SK-N-MC (cell line): ENCODE data around the gene CELA2B.
"Not testable (repeated sequence)": the region's sequence is repeated elsewhere in the genome, so short reads cannot be mapped to it uniquely, and the experiment has no call there.

Experiments used
- DNase-seq: peaks from one replicate; pipeline ENCODE4 v3.0.0-alpha.2; 2011; ENCODE audit warnings: low read depth, low spot score
- H3K27ac ChIP-seq: fragments of 200-600 bp; sonication (generic); 2 replicates; pipeline ENCODE4 v1.5.1; 2016; ENCODE audit warnings: mixed run types
- H3K36me3 ChIP-seq: fragments of 200-600 bp; sonication (generic); 2 replicates; pipeline ENCODE4 v1.6.1; 2017; ENCODE audit warnings: antibody characterized with exemption, low read length, mixed read lengths; ENCODE audit not compliant: insufficient read depth
- H3K4me3 ChIP-seq: fragments of 200-600 bp; sonication (generic); 2 replicates; pipeline ENCODE4 v1.5.1; 2016
- H3K9ac ChIP-seq: fragments of 200-600 bp; sonication (generic); 2 replicates; pipeline ENCODE4 v1.8.0; 2017; ENCODE audit warnings: mixed run types, mixed read lengths; ENCODE audit not compliant: insufficient read length
- H3K9me3 ChIP-seq: fragments of 200-600 bp; sonication (generic); 2 replicates; pipeline ENCODE4 v1.6.1; 2017; ENCODE audit warnings: low read depth, mild to moderate bottlenecking, antibody characterized with exemption, low read length, moderate library complexity, mixed read lengths
- EZH2 ChIP-seq: fragments of 200-600 bp; sonication (generic); IDR thresholded peaks from one replicate; pipeline ENCODE4 v1.6.1; 2017; ENCODE audit warnings: antibody characterized with exemption
- FOXP2 ChIP-seq: optimal IDR thresholded peaks from 2 replicates; pipeline ENCODE3; 2011; ENCODE audit warnings: mild to moderate bottlenecking, moderate library complexity; ENCODE audit not compliant: insufficient read depth; ENCODE audit errors: extremely low read length, control extremely low read depth
- POLR2AphosphoS5 ChIP-seq: IDR thresholded peaks from 2 replicates; pipeline ENCODE4 v1.6.1; 2012; ENCODE audit warnings: mild to moderate bottlenecking, low read depth, low read length, borderline replicate concordance

Gene CELA2B

DNA sequence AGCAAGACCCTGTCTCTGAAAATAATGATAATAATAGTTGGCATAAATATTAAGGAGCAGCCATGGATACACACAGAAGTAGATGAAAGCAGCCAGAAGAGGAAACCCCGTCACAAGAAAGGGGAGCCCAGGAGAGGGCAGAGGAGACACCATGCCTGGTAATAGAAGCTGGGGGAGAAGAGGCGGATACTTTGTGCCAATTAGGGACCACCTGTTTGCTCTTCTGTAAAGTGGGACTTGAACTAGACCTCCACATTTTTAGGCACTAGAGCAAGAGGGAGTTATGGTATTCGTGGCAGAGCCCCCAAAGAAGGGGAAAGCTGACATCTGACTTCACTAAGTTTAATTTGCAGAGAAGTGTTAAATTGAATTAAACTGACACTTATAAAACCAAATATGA, 12.5 kb downstream of the CELA2B start:
- H3K9me3 ChIP-seq, result no peaks in the 10 kb centered on the region
- no peak for DNase-seq
- TF ChIP-seq POLR2AphosphoS5, result no peak
- TF ChIP-seq FOXP2, result no peak
- TF ChIP-seq EZH2, result no peak

DNA sequence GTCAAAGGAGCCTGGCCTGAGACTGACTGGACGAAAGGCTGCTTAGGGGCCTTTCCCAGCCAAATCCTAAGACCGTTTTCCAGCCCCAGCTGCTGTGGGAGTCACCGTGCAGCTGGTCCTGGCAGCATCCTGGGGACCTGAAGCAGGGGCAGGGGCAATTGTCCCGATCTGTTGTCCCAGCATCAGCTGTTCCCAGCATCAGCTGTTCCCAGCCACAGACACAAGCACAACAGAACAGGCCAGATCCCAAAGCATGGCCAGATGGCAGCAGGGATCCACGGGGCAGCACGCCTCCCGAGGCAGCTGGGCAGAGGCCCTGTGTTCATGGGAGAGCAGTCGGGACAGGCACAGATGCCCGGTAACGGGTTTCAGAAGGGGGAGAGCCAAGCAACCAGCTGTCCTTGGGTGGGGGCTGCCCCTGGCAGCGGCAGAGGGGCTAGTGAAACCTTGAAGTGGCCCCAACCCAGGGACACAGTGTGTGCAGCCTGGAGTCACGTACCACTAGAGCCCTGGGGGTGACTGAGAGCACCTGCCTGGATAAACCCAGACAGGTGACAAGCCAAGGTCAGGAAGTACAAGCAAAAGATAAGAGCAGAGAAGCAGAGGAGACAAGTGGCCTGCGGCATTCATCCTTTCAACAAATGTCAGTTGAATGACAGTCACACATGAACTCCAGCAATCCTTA, 13.3 kb downstream of the CELA2B start:
- TF ChIP-seq FOXP2 (no peak), EZH2 (no peak), POLR2AphosphoS5 (no peak)
- Histone ChIP-seq H3K4me3 (no peak overlapping the region), H3K36me3 (no peaks in the 10 kb centered on the region), H3K9ac (no peak overlapping the region), H3K27ac (no peak overlapping the region), H3K9me3 (no peaks in the 10 kb centered on the region)
- no peak for DNase-seq

More for the DNA sequence above, 12.5 kb downstream of the CELA2B start:
- Histone ChIP-seq H3K4me3 (no peak overlapping the region), H3K27ac (no peak overlapping the region), H3K36me3 (no peaks in the 10 kb centered on the region), H3K9ac (no peak overlapping the region)

DNA sequence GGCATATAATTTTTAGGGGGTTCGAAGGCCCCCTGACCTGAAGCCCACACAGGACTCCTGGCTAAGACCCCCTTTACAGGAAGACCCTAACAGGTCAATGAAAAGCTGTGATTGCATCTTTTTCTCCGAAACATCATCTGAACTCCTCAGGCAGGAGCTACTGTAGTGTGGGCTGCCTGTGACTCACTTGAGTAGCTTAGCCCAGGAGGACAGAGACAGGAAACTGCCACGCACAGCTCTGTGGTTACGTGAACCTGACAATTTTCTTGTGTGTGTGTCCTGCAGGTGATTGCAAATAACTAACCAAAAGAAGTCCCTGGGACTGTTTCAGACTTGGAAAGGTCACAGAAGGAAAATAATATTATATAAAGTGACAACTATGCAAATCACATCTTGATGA, 15.1 kb downstream of the CELA2B start:
- H3K4me3 ChIP-seq, H3K9me3 ChIP-seq, H3K9ac ChIP-seq, H3K27ac ChIP-seq, H3K36me3 ChIP-seq, DNase-seq: not testable (repeated sequence)

DNA sequence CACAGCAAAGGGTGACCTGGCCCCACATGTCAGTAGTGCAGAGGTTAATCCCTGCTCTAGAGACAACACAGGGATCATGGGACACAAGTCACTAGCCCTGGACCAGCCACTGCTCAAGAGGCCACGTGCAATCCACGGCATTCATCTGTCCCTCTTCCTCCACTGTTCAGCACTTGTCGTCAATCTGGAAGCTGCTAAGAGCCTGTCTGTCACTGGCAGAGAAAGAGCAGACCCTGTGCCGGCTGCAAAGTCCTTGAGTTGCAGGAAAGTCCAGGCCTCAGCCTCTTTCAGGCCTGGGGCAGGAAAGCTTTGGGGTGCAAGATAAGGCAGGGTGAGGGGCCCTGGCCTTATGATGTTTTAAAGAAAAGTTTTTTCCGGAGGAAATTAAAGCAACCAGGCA, 16.7 kb downstream of the CELA2B start:
- Histone ChIP-seq H3K9ac (no peak overlapping the region), H3K36me3 (no peaks in the 10 kb centered on the region), H3K4me3 (no peak overlapping the region), H3K9me3 (no peaks in the 10 kb centered on the region), H3K27ac (no peak overlapping the region)
- DNase-seq, result no peak
- no peak for TF ChIP-seq FOXP2
- TF ChIP-seq POLR2AphosphoS5, result no peak
- no peak for TF ChIP-seq EZH2

DNA sequence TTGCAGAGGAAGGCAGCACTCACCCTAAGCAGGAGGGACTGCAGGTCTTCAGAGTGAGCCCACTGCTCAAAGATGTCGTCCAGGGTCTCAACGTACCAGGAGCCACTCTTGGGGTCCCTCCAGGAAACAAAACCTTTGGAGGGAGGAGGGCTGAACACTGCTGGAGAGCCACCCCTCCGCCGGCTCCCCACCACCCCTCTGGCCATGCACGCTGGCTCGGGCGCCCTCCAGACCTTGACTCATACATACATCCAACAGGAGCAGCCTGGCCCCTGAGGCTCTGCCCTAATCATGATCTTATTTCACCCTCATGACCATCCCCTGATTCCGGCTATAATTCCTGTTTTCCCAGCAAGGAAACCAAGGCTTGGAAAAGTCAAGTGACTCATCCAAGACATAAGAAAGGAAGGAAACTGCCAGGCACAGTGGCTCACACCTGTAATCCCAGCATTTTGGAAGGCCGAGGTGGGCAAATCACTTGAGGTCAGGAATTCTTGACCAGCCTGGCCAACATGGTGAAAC, 18.0 kb downstream of the CELA2B start:
- Histone ChIP-seq H3K4me3 (no peak overlapping the region), H3K9ac (no peak overlapping the region), H3K36me3 (no peaks in the 10 kb centered on the region), H3K9me3 (no peaks in the 10 kb centered on the region), H3K27ac (no peak overlapping the region)
- TF ChIP-seq EZH2, result no peak
- TF ChIP-seq POLR2AphosphoS5, result no peak
- no peak for TF ChIP-seq FOXP2
- no peak for DNase-seq

DNA sequence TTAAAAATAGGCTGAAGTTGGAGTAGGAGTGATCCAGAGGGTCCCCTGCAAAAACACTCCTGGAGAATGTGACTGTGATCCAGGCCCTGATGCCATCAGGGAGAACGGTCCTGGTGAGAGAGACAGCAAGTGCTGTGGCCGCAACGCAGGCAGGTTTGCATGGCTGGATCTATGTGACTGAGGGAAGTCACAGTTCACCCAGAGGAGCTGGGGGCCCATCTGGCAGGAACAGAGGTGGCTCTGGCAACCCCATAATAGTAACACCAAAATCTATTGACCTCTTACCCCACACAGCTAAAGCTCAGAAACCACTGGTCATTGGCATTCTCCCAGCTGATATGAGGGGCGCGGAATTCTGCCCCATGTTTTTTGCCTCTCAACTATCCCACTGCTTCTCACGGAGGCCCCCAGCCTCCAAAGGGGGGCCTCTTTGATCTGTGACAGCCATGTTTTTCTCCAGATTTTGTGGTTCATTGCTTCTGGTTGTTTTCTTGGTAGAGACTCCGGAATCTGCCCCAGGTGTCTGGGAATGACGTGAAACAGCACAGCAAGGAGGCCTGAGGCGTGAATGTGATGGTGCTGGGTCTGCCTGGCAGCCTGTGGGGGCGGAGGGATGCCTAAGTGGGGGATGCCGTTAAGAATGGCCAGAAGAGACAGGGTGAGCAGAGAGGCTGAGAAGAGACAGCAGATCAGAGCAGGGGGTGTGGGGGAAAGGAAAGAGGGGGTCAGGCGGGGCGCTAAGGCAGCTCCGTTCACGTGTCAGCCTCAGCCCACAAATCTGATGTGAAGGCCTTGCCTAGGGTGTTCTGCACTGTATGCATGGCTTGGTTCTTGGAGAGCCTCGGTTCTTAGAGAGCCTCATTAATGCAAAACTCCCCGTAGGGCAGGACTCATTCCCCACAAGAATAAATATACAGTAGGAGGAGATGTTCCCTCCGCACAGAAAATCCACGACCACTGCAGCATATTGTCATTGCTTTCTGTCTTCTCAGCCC, 24.6 kb downstream of the CELA2B start:
- no peak overlapping the region for H3K27ac ChIP-seq
- no peak overlapping the region for H3K4me3 ChIP-seq
- TF ChIP-seq EZH2, result no peak
- no peak for TF ChIP-seq FOXP2
- no peak for TF ChIP-seq POLR2AphosphoS5
- no peak overlapping the region for H3K9ac ChIP-seq
- DNase-seq, result no peak
- no peaks in the 10 kb centered on the region for H3K9me3 ChIP-seq
- H3K36me3 ChIP-seq, result no peaks in the 10 kb centered on the region

DNA sequence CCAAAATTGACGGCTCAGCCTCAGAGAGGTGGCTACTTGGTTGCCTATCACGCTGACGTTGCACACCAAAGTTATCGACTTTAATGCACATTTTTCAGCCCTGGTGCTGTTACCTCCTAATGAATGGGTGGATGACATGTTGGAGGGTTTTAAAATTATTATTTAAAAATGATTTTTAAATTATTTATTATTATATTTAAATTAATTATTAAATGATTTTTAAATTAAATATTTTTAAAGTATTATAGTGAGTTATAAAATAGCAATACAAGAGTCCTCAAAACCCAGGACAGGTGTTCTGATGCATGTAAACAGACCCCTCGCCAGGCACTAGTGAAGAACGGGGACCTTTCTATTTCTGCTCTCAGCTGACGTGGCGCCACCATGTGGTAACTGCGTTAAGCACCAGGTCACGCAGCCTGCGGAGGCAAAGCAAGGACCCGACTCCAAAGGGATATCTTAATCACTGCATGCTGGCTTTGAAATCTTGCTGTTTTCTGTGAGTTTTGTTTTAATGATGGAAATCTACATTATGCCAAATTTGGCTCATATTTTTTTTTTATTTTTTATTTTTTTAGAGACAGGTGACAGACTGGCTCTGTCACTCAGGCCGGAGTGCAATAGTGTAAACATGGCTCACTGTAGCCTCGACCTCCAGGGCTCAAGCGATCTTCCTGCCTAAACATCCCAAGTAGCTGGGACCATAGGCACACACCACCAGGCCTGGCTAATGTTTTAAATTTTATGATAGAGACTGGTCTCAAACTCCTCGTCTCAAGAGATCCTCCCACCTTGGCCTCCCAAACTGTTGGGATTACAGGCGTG, 25.5 kb downstream of the CELA2B start:
- no peak for TF ChIP-seq FOXP2
- TF ChIP-seq EZH2, result no peak
- no peak for TF ChIP-seq POLR2AphosphoS5
- H3K4me3 ChIP-seq, result no peak overlapping the region
- no peak overlapping the region for H3K9ac ChIP-seq
- no peak overlapping the region for H3K27ac ChIP-seq
- no peaks in the 10 kb centered on the region for H3K36me3 ChIP-seq
- no peaks in the 10 kb centered on the region for H3K9me3 ChIP-seq
- no peak for DNase-seq

DNA sequence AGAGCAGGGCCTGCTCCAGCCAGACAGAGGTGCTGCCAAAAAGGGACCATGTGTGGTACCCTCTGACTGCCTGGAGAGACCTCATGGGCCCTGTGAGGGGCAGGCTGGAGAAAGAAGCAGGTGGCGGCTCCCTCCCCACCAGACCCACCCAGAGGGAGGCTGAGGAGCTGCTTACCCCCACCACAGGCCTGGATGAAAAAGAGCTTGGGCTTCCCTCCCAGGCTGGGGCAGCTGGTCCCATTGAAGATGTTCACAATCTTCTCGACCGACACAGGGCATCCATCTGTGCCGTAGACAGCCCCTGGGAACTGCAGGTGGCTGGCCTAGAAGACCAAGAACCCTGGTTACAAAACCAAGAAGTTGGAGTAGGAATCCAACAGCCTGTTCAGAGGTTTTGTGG, 28.5 kb downstream of the CELA2B start:
- TF ChIP-seq EZH2 (no peak), FOXP2 (no peak), POLR2AphosphoS5 (no peak)
- Histone ChIP-seq H3K4me3 (no peak overlapping the region), H3K9ac (no peak overlapping the region), H3K27ac (no peak overlapping the region), H3K9me3 (no peaks in the 10 kb centered on the region), H3K36me3 (no peaks in the 10 kb centered on the region)
- DNase-seq, result no peak

DNA sequence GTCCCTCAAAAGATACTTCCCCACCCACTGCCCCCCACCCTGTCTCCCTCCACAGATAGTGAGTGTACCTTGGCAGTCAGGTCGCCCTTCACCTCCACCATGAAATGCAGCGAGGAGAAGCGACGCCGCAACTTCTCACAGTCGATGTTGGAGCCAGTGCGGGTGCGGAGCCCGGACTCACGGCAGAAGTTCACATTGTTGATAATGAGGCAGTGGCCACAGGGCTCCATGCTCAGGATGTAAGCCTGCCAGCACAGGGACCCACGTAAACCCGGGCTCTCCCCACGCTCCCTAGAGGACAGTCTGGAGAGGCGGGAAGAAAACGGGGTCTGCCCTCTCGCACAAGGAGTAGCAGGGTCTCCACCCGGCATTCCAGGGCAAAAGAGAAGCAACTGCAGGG, 30.9 kb downstream of the CELA2B start:
- Histone ChIP-seq H3K27ac (no peak overlapping the region), H3K36me3 (no peaks in the 10 kb centered on the region)

More for the DNA sequence above, 30.9 kb downstream of the CELA2B start:
- Histone ChIP-seq H3K9me3 (no peaks in the 10 kb centered on the region), H3K9ac (no peak overlapping the region), H3K4me3 (no peak overlapping the region)
- no peak for DNase-seq
- TF ChIP-seq EZH2, result no peak
- no peak for TF ChIP-seq POLR2AphosphoS5
- no peak for TF ChIP-seq FOXP2
